DMS 273 (cell line): ENCODE measurements around the gene PDGFB.
A peak's percentile ranks its signal among the peaks of the same experiment; 100 is the strongest.

Experiments
- DNase-seq: peaks from one replicate; lab custom pipeline; 2025; ENCODE audit not compliant: unreplicated experiment; lab: John Stamatoyannopoulos, UW

PDGFB gene

DNA sequence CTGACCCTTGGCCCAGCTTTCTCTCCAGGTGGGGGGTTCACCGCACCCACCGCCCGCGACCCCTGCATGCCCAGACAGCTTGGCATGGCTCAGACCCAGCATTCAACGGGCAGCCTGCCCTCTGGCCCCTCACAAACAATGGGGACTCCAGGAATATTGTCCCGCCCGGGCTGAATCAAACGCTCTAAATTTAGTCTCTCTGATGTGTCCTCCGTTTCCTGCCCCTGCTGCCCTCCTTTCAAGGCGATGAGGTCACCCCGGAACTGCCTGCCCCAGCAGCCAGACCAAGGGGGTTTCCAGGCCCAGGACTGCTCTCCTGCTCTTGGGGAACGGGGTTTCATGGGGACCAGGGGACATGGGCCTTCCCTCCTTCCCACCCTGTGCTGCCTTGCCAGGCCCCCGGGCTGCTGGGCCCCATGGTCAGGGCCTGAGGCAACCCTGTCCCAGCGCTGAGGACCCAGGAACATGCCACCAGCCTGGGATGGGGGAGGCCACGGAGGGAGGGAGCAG, 10.1 kb upstream of the PDGFB start:
- no peak for DNase-seq

DNA sequence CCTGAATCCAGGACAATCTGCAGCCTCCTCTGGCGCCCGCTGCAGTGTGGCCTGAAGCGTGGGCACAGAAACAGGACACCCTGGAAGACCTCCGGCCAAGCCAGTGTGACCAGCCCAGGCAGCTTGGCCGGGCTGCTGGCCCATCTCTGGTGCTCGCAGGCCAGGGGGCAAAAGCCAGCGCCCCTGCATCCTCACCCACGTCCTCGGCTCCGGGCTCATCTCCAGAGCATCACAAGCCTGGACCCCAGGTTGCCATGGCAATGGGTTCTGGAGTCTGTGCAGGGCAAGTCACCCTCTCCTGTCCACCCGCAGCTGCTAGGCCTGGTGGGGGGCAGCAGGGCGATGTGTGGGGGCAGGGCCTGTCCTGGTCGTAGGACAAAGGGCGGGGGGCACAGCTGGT, 9.3 kb upstream of the PDGFB start:
- no peak for DNase-seq

- DNase-seq = peak; percentile 73
Measured at GRCh38 chr22:39253435-39254070, 8.8 kb upstream of the PDGFB start.

- DNase-seq = no peak
Measured at GRCh38 chr22:39252461-39253434, 8.0 kb upstream of the PDGFB start.

DNA sequence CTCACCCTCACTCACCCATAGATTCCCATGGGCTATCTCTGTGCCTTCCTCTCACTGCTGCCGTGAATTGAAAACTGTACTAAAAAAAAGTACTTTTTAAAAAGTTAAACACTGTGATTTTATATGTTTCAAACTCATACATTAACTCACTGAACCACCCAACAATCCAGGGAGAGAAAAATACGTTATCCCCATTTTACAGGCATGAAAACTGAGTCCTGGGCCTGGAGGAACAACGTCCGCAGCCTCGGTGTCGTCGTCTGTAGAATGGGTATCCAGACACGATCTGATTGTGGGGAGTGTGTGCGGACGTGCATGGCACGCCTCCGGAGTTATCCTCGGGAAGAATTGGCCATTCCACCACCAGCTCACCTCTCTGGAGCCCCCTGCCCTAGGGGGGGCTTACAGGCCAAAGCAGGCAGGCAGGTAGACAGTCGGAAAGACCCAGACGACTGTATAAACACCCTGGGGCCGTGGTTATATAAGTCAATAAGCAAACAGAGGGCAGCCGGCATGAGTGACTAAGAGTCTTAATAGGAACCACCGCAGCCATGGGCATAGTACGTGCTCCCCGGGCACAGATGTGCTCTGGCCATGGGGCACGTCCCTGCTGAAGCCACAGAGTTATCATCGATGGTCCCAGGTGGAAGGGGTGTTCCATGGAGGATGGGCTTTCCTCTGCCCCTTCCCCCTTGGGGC, 7.1 kb upstream of the PDGFB start:
- peak; percentile 25 for DNase-seq

DNA sequence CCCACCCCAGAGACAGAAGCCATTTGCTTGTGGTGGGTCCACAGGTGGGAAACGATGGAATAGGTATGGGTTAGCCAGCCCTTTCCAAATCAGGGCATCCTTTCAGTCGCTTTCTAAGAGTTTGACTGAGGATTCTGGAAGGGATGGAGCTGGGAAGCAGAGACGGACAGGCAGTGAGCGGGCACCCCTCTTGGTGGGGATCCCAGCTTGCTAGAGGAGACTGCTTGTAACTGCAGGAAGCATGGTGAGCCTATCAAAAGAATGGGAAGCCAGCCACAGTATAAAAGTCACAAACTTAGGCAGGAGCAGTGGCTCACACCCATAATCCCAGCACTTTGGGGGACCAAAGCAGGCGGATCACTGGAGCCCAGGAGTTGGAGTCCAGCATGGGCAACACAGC, 6.1 kb upstream of the PDGFB start:
- no peak for DNase-seq

- DNase-seq = no peak
Measured at GRCh38 chr22:39250131-39250530, 5.3 kb upstream of the PDGFB start.

DNA sequence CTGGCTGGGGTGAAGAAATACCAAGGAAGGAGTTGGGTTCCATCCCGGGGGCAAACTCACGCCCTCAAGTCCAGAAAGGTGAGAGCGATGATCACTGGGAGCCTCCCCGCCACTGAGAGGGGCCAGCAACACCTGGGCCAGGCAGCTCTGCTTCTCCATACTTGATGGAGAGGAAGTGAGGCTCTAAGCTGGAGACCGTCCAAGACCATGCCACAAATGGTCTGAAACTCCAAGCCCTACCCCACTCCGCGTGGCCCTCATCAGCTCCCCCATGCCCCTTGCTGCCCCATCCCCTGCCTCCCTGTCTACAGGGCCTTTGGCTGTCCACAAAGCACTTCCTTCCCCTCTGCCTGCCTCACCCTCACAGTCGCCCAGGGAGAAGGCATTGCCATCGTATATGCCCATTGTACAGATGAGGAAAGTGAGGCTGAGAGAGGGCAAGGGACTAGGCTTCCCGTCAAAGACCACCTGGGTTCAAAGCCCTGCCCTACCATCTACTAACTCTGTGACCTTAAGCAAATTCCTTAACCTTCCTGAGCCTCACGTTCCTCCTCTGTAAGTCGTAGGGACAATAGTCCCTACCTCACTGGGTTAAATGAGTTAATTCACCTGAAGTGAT, 4.4 kb upstream of the PDGFB start:
- no peak for DNase-seq

GRCh38 chr22:39248254-39248653, 3.5 kb upstream of the PDGFB start:
- DNase-seq = no peak

DNA sequence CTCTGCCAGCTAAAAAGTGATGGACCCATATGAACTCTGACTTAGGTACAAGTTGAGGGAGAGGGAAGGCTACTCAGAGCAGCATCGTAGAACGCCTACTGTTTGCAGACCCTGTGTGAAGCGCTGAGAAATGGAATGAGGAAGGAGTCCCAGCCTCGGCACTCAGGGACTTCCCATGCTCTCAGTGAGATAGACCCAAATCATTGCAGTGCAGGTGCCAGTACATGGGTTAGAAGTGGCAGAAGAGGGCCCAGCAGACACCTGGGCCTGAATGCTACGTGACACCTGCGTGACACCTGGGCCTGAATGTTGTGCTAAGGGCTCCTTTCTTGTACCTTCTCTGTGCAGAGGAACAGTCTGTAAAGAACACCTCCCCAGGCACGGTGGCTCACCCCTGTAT, 2.6 kb upstream of the PDGFB start:
- no peak for DNase-seq

GRCh38 chr22:39246690-39247332, 2.0 kb upstream of the PDGFB start:
- DNase-seq = no peak

DNA sequence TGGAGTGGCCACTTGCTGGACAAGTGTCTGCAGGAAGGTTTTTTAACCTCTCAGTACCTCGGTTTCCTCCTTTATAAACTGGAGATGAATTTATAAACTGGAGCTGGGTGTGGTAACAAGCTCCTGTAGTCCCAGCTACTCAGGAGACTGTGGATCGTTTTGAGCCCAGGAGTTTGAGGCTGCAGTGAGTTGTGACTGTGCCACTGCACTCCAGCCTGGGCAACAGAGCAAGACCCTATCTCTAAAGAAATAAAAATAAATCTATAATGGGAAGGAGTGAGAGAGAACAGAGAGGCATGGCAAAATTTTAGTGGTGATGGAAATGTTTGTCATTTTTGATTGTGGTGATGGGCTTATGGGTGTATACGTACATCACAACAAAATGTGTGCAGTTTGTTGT, 1.4 kb upstream of the PDGFB start:
- no peak for DNase-seq

GRCh38 chr22:39245130-39246039, 603 bp upstream of the PDGFB start:
- DNase-seq = no peak

DNA sequence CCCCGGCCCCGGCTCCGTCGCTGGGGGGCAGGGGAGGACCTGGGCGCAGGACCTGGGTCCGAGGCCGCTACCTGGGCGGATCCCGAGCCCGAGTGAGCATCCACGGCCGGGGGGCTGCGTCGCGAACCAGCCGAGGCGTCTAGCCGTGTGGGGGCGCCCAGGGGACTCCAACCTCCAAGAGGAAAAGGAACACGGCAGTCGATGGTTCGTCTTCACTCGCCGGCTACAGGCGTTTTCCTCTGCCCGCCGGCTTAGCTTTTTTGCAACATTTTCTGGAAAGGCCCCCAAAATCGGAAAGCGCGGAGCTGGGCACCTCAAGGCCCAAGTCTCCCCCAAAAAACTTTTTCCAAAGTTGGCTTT, 666 bp downstream of the PDGFB start:
- DNase-seq = peak; percentile 60

GRCh38 chr22:39243439-39244135, 1.2 kb downstream of the PDGFB start:
- peak; percentile 45 for DNase-seq

DNA sequence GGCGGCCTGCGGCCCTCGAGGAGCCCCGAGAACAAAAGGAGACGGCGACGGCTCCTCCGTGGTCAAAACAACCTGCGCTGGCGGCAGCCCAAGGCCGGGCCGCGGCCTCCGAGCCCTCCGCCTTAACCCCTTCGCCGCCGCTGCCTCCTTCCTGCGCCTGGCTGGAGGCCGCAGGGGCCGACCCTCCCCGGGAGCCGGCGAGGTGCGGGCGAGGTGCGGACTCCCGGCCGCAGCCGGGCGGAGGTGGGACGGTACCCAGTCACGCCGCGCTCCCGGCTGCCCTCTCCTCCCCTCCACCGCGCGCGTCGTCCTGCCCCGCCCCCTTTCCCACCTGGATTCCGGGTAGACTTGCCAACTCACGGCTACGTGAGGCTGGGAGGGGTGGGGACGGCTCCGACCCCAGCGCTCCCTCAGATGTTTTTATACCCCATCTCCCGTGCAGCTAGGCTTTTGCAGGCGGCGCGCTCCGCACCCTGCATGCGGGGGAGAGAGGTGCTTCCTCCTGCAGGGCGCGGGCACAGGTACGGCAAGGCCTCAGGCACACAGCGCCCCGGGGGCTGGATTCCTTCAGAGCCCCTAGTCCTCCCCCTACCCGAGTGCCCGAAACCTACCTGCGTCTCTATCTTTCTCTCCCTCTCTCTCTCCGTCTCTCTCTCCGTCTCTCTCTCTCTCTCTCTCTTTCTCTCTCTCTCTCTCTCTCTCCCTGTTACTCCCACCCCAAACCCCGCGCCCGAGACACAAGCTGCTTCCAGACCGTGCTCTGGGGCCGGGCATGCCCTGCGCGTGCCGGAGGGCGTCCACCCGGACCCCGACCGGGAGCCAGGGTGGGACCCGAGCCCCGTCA, 2.0 kb downstream of the PDGFB start:
- peak; percentile 46 for DNase-seq

DNA sequence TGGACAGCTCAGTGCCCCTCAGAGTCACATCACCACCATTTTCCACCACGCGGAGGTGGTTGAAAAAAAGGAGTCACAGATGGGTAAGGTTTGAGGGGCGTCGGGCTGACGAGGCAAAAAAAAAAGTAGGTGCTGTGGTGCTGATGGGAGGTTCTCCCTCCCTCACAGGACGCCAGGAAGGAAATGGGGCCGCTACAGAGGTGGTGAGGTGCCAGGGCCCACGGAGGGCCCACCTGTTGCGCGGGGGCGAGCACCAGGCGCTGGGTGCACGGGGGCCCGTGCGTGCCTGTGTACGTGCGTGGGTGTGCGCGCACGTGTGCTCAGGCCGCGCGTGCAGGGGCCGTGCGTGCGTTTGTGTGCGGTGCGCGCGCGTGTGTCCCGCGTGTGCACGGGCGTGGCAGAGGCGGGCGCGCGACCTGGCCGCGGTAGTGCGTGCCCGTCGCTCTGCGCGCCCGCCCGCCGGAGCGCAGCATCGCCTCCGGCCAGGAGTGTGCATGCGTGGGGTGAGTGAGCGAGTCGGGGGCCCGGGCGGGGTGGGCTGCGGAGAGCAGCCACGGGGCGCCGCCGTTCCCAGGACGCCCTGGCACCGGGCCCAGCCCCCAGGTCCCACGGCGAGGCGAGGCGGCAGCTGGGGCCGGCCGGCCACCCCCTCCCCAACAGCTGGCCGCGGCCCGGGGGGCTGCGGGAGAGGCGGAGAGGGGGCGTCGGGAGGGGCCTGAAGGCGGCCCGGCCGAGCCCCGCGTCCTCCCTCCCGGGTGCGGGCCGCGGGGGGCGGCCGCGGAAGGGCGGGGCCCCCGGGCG, 2.8 kb downstream of the PDGFB start:
- DNase-seq = peak; percentile 46
